ENCODE measurements around the gene B4GALNT3.

The B4GALNT3 gene

GRCh38 chr12:556498-556897, 96.8 kb downstream of the B4GALNT3 start:
- DNase-seq (ENCODE audit: low read depth in 1 of 2, low spot score in 1 of 2): no peak

- no peak for DNase-seq (ENCODE audit: low read depth in 1 of 2, low spot score in 1 of 2)
These were observed 98.8 kb downstream of the B4GALNT3 start for GRCh38 chr12:558580-558979.

DNA sequence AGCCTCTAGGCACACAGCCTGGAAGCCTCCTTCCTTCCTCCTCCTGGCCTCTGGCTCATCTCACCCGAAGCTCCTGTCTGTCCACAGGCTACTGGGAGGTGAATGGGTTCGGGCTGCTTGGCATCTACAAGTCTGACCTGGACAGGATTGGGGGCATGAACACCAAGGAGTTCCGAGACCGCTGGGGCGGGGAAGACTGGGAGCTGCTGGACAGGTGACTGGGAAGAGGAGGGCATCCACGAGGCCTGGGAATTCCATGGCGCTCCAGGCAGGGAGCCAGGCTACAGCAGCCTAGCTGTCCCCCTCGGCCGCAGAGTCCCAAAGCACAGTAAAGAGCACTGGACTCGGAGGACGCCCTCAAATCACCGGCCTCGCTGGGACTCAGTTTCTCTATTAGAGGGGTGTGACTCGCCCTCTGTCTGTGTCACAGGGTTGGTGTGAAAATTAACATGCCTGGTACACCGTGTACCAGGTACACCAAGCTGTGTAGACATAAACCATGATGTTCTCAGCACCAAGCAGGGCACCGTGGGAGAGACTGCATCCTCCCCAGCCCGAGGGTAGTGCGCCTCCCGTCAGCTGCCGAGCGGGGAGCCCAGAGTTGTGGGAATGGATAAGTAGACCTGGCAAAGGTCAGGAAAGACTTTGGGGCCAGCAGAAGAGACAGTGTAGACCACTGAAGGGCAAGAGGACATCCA, 99.6 kb downstream of the B4GALNT3 start:
- DNase-seq (ENCODE audit: low read depth in 1 of 2, low spot score in 1 of 2): no peak

DNA sequence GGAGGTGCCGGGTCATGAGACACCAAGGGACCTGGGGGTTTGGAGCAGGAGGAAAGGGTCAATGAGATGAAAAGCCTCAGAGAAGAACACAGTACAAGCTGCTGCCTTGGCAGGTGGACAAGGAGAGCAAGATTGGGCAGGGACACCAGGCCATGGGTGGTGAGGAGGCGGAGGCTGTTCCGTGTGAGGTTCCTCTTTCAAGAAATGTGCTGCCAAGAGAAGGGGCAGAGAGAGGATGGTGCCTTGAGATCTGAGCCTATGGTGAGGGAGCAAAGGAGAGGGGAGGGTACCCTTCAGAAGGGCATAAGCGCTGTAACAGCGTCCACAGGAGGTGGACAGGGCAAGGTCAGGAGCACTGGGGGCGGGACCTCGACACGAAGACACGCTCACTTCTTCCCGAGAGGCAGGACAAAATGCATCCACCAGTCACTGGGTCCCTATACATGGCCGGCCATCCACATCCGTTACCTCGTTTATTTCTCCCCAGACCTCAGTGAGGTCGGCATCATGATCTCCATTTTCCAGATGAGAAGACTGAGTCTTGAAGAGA, 100.2 kb downstream of the B4GALNT3 start:
- no peak for DNase-seq (ENCODE audit: low read depth in 1 of 2, low spot score in 1 of 2)

DNA sequence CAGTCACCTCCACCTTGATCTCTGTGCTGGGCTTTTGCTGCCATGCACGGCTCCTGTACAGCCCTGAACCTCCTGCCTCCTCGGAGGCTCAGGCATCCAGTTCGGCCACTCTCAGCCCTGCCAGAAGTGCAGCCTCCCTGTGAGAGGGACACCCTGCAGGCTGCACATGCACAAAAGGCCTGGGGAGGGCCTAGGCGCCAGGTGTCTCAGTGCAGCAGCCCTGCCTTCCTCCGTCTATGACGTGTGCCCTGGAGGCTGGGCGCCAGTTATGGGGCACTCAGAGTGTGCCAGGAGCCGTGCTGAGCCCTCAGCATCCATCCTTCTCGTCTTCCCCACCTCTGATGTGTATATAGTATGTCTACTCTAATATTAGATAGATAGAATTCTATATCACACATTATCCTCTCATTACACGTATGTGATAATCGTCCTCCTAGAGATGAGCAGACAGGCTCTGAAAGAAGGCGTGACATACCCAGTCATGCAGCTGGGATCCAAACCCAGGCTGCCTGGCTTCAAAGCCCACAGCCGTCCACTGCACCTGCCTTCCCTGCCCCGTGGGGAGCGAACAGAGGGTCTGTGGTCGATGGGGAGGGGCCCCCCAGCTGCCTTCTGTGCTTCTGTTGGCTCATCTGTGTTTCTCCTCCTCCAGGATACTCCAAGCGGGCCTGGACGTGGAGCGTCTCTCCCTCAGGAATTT, 101.1 kb downstream of the B4GALNT3 start:
- DNase-seq (ENCODE audit: low read depth in 1 of 2, low spot score in 1 of 2): no peak

GRCh38 chr12:561391-561705, 101.6 kb downstream of the B4GALNT3 start:
- DNase-seq (ENCODE audit: low read depth in 1 of 2, low spot score in 1 of 2): no peak

DNA sequence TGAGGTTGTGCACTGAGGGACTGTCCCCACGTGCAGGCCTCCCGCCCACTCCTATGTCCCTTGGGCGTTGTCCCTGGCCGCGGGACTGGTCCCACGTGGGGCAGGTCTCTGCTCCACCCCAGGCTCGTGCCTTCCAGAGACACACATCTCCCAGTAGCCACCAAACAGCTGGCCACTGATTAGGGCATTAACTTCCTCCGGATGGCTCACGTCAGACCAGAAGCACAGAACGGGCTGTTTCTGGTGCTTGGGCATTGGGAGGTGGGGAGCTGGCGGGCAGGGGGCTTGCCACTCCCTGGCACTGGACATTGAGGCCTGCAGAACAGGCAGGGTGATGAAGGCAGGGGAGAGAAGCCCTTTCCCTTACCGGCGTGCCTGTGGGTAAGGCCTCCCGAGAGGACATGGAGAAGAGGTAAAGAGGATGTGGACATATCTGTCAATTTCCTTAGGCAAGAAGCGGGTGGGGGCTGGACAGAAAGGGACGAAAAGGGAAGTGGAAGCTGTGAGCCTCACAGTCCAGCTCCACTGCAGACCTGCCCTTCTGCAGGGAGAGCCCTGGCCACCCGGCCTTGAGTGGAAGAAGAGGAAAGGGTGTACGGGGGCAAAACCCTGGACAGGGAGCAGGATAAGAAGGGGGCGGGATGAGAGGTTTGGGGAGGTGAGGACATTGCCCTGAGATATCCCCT, 102.3 kb downstream of the B4GALNT3 start:
- DNase-seq (ENCODE audit: low read depth in 1 of 2, low spot score in 1 of 2): no peak

DNA sequence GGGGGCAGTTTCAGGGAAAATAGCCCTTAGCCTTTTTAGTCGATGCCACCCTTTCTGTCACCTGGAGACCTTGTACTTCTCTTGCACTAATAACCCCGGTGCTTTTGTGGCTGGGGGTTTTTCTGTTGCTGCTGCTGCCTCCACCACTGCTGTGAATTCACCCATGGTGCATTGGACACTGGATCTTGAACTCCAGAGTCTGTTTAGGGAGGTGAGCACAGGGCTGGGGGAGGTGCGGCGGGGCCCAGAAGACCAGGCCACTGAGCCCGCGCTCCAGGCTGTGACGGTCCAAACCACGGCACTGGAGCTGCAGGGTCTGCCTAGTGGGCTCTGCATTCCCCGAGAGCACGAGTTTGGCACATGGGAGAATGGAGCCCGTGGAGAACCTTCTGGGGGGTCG, 102.9 kb downstream of the B4GALNT3 start:
- no peak for DNase-seq (ENCODE audit: low read depth in 1 of 2, low spot score in 1 of 2)

- peak in 1 of 2 donors; percentile 33 for DNase-seq (ENCODE audit: low read depth in 1 of 2, low spot score in 1 of 2)
These were observed 103.6 kb downstream of the B4GALNT3 start for GRCh38 chr12:563250-563781.

DNA sequence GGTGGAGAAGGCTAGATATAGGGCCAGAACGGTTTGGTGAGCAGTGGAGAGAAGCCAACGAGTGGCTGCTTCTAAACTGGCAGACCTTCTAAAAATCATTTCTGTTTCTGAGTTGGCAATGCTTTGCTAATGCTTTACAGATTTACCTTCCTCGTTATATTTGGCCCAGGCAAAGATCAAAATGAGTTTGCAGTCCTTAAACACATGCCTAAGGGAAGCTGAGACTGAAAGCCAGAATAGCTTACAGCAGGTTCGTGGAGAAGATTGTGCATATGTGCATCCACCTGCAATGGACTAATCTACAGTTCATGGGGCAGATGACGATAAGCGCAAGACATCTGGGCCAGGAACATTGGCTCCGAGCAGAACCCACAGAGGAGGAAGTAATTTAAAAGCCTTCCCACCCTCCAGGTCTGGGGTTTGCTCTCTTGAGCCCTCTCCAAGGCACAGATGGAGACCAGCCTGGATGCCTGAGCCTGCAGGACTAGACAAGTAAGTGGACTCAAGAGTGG, 104.1 kb downstream of the B4GALNT3 start:
- DNase-seq (ENCODE audit: low read depth in 1 of 2, low spot score in 1 of 2): no peak

DNA sequence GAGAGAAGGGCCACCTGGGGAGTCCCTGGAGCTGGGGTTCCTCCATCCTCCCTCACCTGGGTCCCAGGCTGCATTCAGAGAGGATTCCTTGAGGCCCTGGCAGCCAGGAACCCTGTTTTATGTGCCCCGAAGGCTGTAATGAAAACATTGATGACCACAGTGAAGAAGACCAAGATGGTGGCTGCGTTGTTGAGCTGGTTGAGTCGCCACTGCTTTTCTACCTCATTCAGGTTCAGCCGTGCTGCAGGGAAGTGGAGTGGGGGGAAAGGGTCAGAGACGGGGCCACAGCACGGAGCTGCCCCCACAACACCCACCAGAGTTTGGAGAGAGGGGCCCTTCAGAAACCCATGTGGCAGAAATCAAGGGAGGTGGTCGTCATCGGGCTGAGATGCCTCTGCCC, 105.4 kb downstream of the B4GALNT3 start:
- DNase-seq (ENCODE audit: low read depth in 1 of 2, low spot score in 1 of 2): no peak

- DNase-seq (ENCODE audit: low read depth in 1 of 2, low spot score in 1 of 2): no peak
These were observed 105.9 kb downstream of the B4GALNT3 start for GRCh38 chr12:565589-566105.

- DNase-seq (ENCODE audit: low read depth in 1 of 2, low spot score in 1 of 2): no peak
These were observed 108.7 kb downstream of the B4GALNT3 start for GRCh38 chr12:568486-568885.

- no peak for DNase-seq (ENCODE audit: low read depth in 1 of 2, low spot score in 1 of 2)
These were observed 109.4 kb downstream of the B4GALNT3 start for GRCh38 chr12:569091-569676.

GRCh38 chr12:569803-570434, 110.2 kb downstream of the B4GALNT3 start:
- peak; percentile 76 to 80 for DNase-seq (ENCODE audit: low read depth in 1 of 2, low spot score in 1 of 2)

DNA sequence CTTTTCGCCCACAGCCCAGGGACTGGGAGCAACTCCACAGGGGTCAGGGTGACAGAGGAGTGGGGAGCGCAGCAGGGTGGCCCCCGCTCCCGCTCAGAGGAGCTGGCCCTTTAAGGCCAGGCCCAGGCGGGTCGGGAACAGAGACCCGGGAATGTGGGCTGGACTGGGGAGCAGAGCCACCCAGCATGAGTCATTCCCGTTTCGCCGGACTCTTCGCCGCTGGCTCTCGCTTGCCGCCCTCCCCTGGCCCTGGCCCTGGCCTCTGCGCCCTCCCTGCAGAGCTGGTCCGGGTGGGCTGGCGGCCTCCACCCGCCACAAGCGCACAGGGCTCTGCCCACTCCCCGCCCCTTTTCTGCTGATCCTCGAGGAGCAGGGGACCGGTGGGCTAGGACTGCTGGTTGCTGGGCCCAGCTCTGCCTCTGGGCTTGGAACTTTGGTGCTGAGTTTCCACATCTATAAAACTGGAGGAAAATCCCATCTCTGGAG, 110.7 kb downstream of the B4GALNT3 start:
- no peak for DNase-seq (ENCODE audit: low read depth in 1 of 2, low spot score in 1 of 2)

DNA sequence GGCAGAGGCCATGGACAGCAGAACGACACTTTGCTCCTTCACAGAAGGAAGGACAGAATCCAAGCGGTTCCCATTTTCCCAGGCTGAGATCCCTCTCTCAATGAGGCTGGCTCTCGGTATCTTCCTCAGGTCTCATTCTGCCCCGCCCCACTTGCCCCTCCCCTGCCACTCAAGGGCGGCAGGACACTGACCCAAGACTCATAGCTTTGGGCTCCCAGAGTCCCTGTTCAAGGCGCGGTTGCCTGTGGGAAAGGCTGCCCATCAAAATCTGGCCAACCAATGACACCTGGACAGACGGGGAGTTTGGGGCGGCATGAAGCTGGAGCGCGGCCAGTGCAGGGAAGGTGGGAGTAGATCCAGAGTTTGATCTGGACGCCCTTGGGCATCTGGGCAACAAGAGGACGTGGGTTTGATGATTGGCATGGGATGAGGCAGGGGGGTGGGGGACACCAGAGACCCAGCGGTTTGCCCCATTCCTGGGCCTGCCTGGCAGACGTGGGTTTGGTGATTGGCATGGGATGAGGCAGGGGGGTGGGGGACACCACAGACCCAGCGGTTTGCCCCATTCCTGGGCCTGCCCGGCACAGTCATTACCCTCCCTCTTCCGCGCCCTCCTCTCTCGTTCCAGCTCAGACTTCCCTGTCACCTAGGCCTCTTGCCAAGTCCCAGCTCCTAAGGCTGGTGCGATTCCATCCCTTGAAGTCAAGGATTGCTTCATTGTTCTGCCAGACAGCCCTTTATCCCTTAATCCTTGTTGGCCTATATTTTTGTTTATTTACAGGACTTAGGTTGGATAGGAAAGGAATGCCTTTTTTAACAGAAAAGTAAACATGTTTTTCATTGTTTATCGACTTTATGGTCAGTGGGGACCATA, 111.4 kb downstream of the B4GALNT3 start:
- DNase-seq (ENCODE audit: low read depth in 1 of 2, low spot score in 1 of 2): no peak

- no peak for DNase-seq (ENCODE audit: low read depth in 1 of 2, low spot score in 1 of 2)
These were observed 112.2 kb downstream of the B4GALNT3 start for GRCh38 chr12:571795-572531.

DNA sequence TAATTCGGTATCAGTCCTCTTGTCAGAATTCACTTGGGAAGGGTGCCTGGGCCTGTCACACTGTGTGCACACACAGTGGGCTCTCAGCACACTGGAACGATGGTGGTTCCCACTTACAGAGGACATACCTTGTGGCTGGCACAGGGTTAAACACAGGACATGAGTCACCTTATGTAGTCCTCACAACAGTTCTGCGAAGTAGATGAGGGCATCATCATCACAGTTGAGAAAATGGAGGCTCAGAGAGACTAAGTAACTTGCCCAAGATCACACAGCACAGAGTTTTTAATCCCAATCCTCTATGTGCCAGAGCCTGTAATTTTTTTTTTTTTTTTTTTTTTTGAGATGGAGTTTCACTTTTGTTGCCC, 112.8 kb downstream of the B4GALNT3 start:
- no peak for DNase-seq (ENCODE audit: low read depth in 1 of 2, low spot score in 1 of 2)

All from activated CD4-positive, alpha-beta T cell treated with anti-CD3 and anti-CD28 coated beads, Interleukin-2, amount 50 U/mL, for 24 hours (primary cell).